Coronary artery (tissue), 2 donors: ENCODE measurements around the gene COL18A1.

ENCODE experiments used
- DNase-seq: peaks from one replicate; pipeline ENCODE4 v3.0.0-alpha.2; 2017; ENCODE audit warnings: low spot score
- H3K27ac ChIP-seq, 2 donors: fragments of 200-600 bp; sonication (generic); one replicate each; pipeline ENCODE4 v1.5.1; 2016 to 2019
- H3K4me3 ChIP-seq: fragments of 200-600 bp; sonication (generic); 2 replicates; pipeline ENCODE4 v1.5.1; 2016; ENCODE audit warnings: mild to moderate bottlenecking, moderate library complexity
- CTCF ChIP-seq: fragments of 200-600 bp; sonication (generic); IDR thresholded peaks from one replicate; pipeline ENCODE4 v1.5.1; 2019; ENCODE audit warnings: antibody characterized with exemption

The COL18A1 gene

GRCh38 chr21:45457161-45457831 lies 52.3 kb downstream of the COL18A1 start:
- no peak for DNase-seq
- Histone ChIP-seq H3K4me3 (peak overlapping the region; percentile 64), H3K27ac (peak overlapping the region; percentile 33 to 75)
- TF ChIP-seq CTCF: no peak

GRCh38 chr21:45457832-45458172 lies 52.8 kb downstream of the COL18A1 start:
- DNase-seq: no peak
- peak overlapping the region; percentile 64 for H3K4me3 ChIP-seq
- no peak for TF ChIP-seq CTCF
- peak overlapping the region; percentile 33 to 75 for H3K27ac ChIP-seq

- Histone ChIP-seq H3K27ac (peak overlapping the region; percentile 51 to 75), H3K4me3 (peak overlapping the region; percentile 64)
- TF ChIP-seq CTCF: no peak
- DNase-seq: no peak
Measured at GRCh38 chr21:45458281-45459170, 53.6 kb downstream of the COL18A1 start.

GRCh38 chr21:45459171-45460010 lies 54.4 kb downstream of the COL18A1 start:
- peak overlapping the region; percentile 51 to 75 for H3K27ac ChIP-seq
- no peak for DNase-seq
- H3K4me3 ChIP-seq: no peak overlapping the region
- TF ChIP-seq CTCF: no peak

GRCh38 chr21:45460011-45460565 lies 55.1 kb downstream of the COL18A1 start:
- TF ChIP-seq CTCF: no peak
- peak overlapping the region; percentile 51 to 75 for H3K27ac ChIP-seq
- DNase-seq: no peak
- H3K4me3 ChIP-seq: peak overlapping the region; percentile 38

GRCh38 chr21:45460611-45461368 lies 55.8 kb downstream of the COL18A1 start:
- Histone ChIP-seq H3K4me3 (peak overlapping the region; percentile 38), H3K27ac (peak overlapping the region; percentile 51 to 75)
- TF ChIP-seq CTCF: no peak
- no peak for DNase-seq
